H9 (cell line): ENCODE results near the gene VSIR. TPM values are rescaled to one million over a fixed set of nuclear protein-coding genes. Genes with fewer than 3 reads are reported as not detected.

Experiments used
- DNase-seq: peaks from one replicate; pipeline ENCODE4 v3.0.0-alpha.2; 2017
- H2AFZ ChIP-seq: one replicate; pipeline ENCODE4 v1.6.1; 2013; ENCODE audit warnings: mild to moderate bottlenecking, low read length, control low read depth, moderate library complexity
- H2AK5ac ChIP-seq: 2 replicates; pipeline ENCODE4 v1.6.1; 2013; ENCODE audit warnings: low read length, control low read depth, mixed read lengths; ENCODE audit not compliant: insufficient read length
- H2BK120ac ChIP-seq: one replicate; pipeline ENCODE4 v1.6.1; 2013; ENCODE audit warnings: low read depth, mild to moderate bottlenecking, low read length, control low read depth, inconsistent platforms; ENCODE audit not compliant: poor library complexity, severe bottlenecking
- H2BK12ac ChIP-seq: 2 replicates; pipeline ENCODE4 v1.6.1; 2013; ENCODE audit warnings: low read length, control low read depth, mixed read lengths, low read depth; ENCODE audit not compliant: insufficient read length
- H2BK15ac ChIP-seq: 2 replicates; pipeline ENCODE4 v1.6.1; 2013; ENCODE audit warnings: low read depth, low read length, control low read depth
- H2BK20ac ChIP-seq: one replicate; pipeline ENCODE4 v1.6.1; 2013; ENCODE audit warnings: low read depth, mild to moderate bottlenecking, low read length, control low read depth, inconsistent platforms; ENCODE audit not compliant: poor library complexity, severe bottlenecking
- H2BK5ac ChIP-seq: 2 replicates; pipeline ENCODE4 v1.6.1; 2013; ENCODE audit warnings: low read length, control low read depth, mixed read lengths; ENCODE audit not compliant: insufficient read length
- H3K14ac ChIP-seq: 2 replicates; pipeline ENCODE4 v1.6.1; 2013; ENCODE audit warnings: low read length, control low read depth; ENCODE audit not compliant: insufficient read depth
- H3K18ac ChIP-seq: 2 replicates; pipeline ENCODE4 v1.6.1; 2013; ENCODE audit warnings: low read depth, mild to moderate bottlenecking, mixed read lengths, low read length, control low read depth; ENCODE audit not compliant: insufficient read length
- H3K23ac ChIP-seq: 2 replicates; pipeline ENCODE4 v1.6.1; 2013; ENCODE audit warnings: low read length, control low read depth, mixed read lengths, low read depth; ENCODE audit not compliant: insufficient read length
- H3K23me2 ChIP-seq: 2 replicates; pipeline ENCODE4 v1.6.1; 2013; ENCODE audit warnings: low read depth, mild to moderate bottlenecking, mixed read lengths, low read length, control low read depth; ENCODE audit not compliant: insufficient read length, poor library complexity, severe bottlenecking
- H3K27ac ChIP-seq: 2 replicates; pipeline ENCODE4 v1.5.1; 2013; ENCODE audit warnings: low read length, control low read depth, mixed read lengths, low read depth; ENCODE audit not compliant: insufficient read length
- H3K27me3 ChIP-seq: 2 replicates; pipeline ENCODE4 v1.6.1; 2013; ENCODE audit warnings: low read length, control low read depth, inconsistent platforms; ENCODE audit not compliant: insufficient read depth
- H3K4ac ChIP-seq: 2 replicates; pipeline ENCODE4 v1.6.1; 2013; ENCODE audit warnings: low read depth, mild to moderate bottlenecking, control low read depth, inconsistent platforms, low read length, moderate library complexity
- H3K4me1 ChIP-seq: 2 replicates; pipeline ENCODE4 v1.6.1; 2013; ENCODE audit warnings: low read length, control low read depth, inconsistent platforms; ENCODE audit not compliant: insufficient read depth
- H3K4me2 ChIP-seq: 2 replicates; pipeline ENCODE4 v1.6.1; 2013; ENCODE audit warnings: low read length, control low read depth, mixed read lengths; ENCODE audit not compliant: insufficient read length, insufficient read depth
- H3K56ac ChIP-seq: 2 replicates; pipeline ENCODE4 v1.6.1; 2013; ENCODE audit warnings: low read depth, mild to moderate bottlenecking, mixed read lengths, low read length, control low read depth; ENCODE audit not compliant: insufficient read length
- H3K79me1 ChIP-seq: 2 replicates; pipeline ENCODE4 v1.6.1; 2013; ENCODE audit warnings: low read depth, mild to moderate bottlenecking, moderate library complexity, low read length, control low read depth, inconsistent platforms; ENCODE audit not compliant: insufficient read depth, poor library complexity, severe bottlenecking
- H3K79me2 ChIP-seq: 2 replicates; pipeline ENCODE4 v1.6.1; 2013; ENCODE audit warnings: low read length, control low read depth, inconsistent platforms; ENCODE audit not compliant: insufficient read depth
- H3K9ac ChIP-seq: 2 replicates; pipeline ENCODE4 v1.6.1; 2013; ENCODE audit warnings: low read length, control low read depth, mixed read lengths; ENCODE audit not compliant: insufficient read length; ENCODE audit errors: extremely low read depth
- H3K9me3 ChIP-seq: one replicate; pipeline ENCODE4 v1.6.1; 2013; ENCODE audit warnings: low read depth, low read length, inconsistent platforms; ENCODE audit not compliant: control insufficient read depth
- H3T11ph ChIP-seq: one replicate; pipeline ENCODE4 v1.6.1; 2013; ENCODE audit warnings: mild to moderate bottlenecking, low read length, control low read depth, inconsistent platforms
- H4K20me1 ChIP-seq: one replicate; pipeline ENCODE4 v1.6.1; 2013; ENCODE audit not compliant: control insufficient read depth, insufficient read length, insufficient read depth
- H4K5ac ChIP-seq: 2 replicates; pipeline ENCODE4 v1.6.1; 2013; ENCODE audit warnings: low read depth, mild to moderate bottlenecking, mixed read lengths, low read length, control low read depth; ENCODE audit not compliant: insufficient read length
- H4K8ac ChIP-seq: replicated peaks from 2 replicates; pipeline ENCODE4 v1.6.1; 2013; ENCODE audit warnings: low read length, control low read depth, mixed read lengths, low read depth; ENCODE audit not compliant: insufficient read length
- H4K91ac ChIP-seq: 2 replicates; pipeline ENCODE4 v1.6.1; 2013; ENCODE audit warnings: low read depth, mild to moderate bottlenecking, moderate library complexity, mixed read lengths, low read length, control low read depth; ENCODE audit not compliant: insufficient read length
- H3K27ac Mint-ChIP-seq, 3 experiments: 2 replicates in 2 of 3; 3 replicates in 1 of 3; pipeline ENCODE4 v1.8.0; 2020 to 2021; ENCODE audit warnings: mixed read lengths in 3 of 3, mild to moderate bottlenecking in 1 of 3, moderate library complexity in 1 of 3
- H3K27me3 Mint-ChIP-seq: 2 replicates; pipeline ENCODE4 v1.8.0; 2021; ENCODE audit warnings: low read depth, mild to moderate bottlenecking, moderate library complexity, mixed read lengths
- H3K36me3 Mint-ChIP-seq, 3 experiments: 2 replicates in 2 of 3; 3 replicates in 1 of 3; pipeline ENCODE4 v1.8.0; 2020 to 2021; ENCODE audit warnings: low read depth in 3 of 3, mixed read lengths in 3 of 3; ENCODE audit not compliant: insufficient read depth in 1 of 3
- H3K4me1 Mint-ChIP-seq, 2 experiments: 2 replicates each; pipeline ENCODE4 v1.8.0; 2020; ENCODE audit warnings: mixed read lengths in 2 of 2
- H3K4me3 Mint-ChIP-seq, 2 experiments: 2 replicates in 1 of 2; 3 replicates in 1 of 2; pipeline ENCODE4 v1.8.0; 2020 to 2021; ENCODE audit warnings: mild to moderate bottlenecking in 2 of 2, mixed read lengths in 2 of 2, moderate library complexity in 1 of 2
- H3K9me3 Mint-ChIP-seq, 2 experiments: 2 replicates in 1 of 2; 3 replicates in 1 of 2; pipeline ENCODE4 v1.8.0; 2020; ENCODE audit warnings: mild to moderate bottlenecking in 2 of 2, mixed read lengths in 2 of 2, moderate library complexity in 1 of 2
- CTCF ChIP-seq: fragments of 200-600 bp; sonication (generic); conservative IDR thresholded peaks from 3 replicates; pipeline ENCODE4 v1.8.0; 2021; ENCODE audit warnings: antibody characterized with exemption, mild to moderate bottlenecking
- WGBS: extraction: QIAGEN DNeasy Blood & Tissue Kit; methylation state at CpG from one replicate; pipeline ENCODE4 v1.1.7; 2013; ENCODE audit warnings: missing lambda C conversion rate, low lambda C conversion rate, mixed read lengths; ENCODE audit not compliant: insufficient read length; ENCODE audit errors: extremely low coverage; 5-methylcytosine and 5-hydroxymethylcytosine counted together
- total RNA-seq: library from RNA; stranded (reverse); gene quantifications from 2 replicates; pipeline ENCODE4 v1.2.1, GENCODE V29; 2021

Gene VSIR
- total RNA-seq, 1 experiment from 2014 or later = 0.11 TPM

DNA sequence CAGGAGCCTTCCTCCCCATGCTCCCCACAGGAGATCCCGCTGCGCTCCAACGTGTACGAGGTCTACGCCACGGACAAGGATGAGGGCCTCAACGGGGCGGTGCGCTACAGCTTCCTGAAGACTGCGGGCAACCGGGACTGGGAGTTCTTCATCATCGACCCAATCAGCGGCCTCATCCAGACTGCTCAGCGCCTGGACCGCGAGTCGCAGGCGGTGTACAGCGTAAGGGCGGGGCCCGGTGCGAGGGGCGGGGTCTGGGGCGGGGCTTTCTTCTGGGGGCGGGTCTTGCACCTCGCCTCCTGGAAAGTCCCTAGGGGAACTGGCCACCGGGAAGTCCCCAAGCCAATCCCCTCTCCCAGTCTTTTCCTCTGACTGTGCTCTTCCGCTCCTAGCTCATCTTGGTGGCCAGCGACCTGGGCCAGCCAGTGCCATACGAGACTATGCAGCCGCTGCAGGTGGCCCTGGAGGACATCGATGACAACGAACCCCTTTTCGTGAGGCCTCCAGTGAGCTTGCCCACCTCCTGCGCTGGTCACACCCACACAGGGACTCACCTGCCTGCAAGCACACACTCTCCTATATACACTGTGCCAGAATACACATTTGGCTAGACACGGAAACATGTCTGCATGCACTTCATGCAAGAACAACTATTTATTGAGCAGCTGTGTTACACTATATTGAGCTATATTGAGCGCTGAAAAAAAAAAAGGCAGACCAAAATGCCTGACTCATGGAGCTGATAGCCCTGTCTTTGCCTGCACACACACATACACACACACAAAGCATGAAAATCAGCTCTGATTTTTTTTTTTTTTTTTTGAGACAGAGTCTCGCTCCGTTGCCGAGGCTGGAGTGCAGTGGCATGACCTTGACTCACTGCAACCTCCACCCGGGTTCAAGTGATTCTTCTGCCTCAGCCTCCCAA, 32.7 kb upstream of the VSIR start:
- Histone ChIP-seq H4K91ac (no peak overlapping the region), H3K18ac (no peak overlapping the region), H3T11ph (no peak overlapping the region), H3K79me2 (no peaks in the 10 kb centered on the region), H3K27ac (no peak overlapping the region), H2BK5ac (no peak overlapping the region), H2AK5ac (no peak overlapping the region), H3K56ac (no peak overlapping the region), H3K14ac (no peak overlapping the region; the same call in 1 of the 2 replicates), H4K5ac (no peak overlapping the region), H3K4ac (no peak overlapping the region), H3K9ac (no peak overlapping the region), H3K4me2 (peak overlapping the region; percentile 34), H3K23me2 (no peaks in the 10 kb centered on the region), H4K20me1 (no peaks in the 10 kb centered on the region), H2BK120ac (no peak overlapping the region), H3K23ac (no peak overlapping the region), H2BK15ac (no peak overlapping the region), H3K9me3 (no peaks in the 10 kb centered on the region), H4K8ac (no peak overlapping the region), H3K27me3 (0 out of 2 replicates have a peak, but pooled peaks cover 3% of the 10 kb centered on the region), H3K4me1 (no peaks in the 10 kb centered on the region), H2AFZ (no peak overlapping the region), H3K79me1 (no peaks in the 10 kb centered on the region), H2BK20ac (no peak overlapping the region), H2BK12ac (no peak overlapping the region)
- H3K36me3 Mint-ChIP-seq = no peaks in the 10 kb centered on the region
- no peak for TF ChIP-seq CTCF
- H3K4me1 Mint-ChIP-seq = peaks cover 4% of the 10 kb centered on the region in 2 experiments
- DNase-seq = peak; percentile 94
- H3K27ac Mint-ChIP-seq = no peak overlapping the region
- peak overlapping the region in 1 of 2 experiments; percentile 42; a peak in 2 of 5 replicates for H3K4me3 Mint-ChIP-seq
- no peaks in the 10 kb centered on the region for H3K9me3 Mint-ChIP-seq
- WGBS = no CpG with 5 or more reads among the region's 41 CpGs
- peaks cover 30% of the 10 kb centered on the region for H3K27me3 Mint-ChIP-seq
